HepG2 (cell line): ENCODE measurements around the gene PSPH. TPM values are rescaled to one million over a fixed set of nuclear protein-coding genes. Genes with fewer than 3 reads are reported as not detected.

Source experiments
- CEBPB ChIP-seq: IDR thresholded peaks from 2 replicates; pipeline ENCODE4 v1.6.1; 2011; ENCODE audit warnings: low read depth, low read length, improper control_type of control experiment, borderline replicate concordance
- HIVEP1 ChIP-seq: sonication (generic); formaldehyde crosslinking; IDR thresholded peaks from 2 replicates; pipeline ENCODE4 v1.4.0; 2020; ENCODE audit warnings: mild to moderate bottlenecking, missing genetic modification reagents
- HMGXB4 ChIP-seq, 2 experiments: sonication (generic) in 1 of 2; formaldehyde crosslinking in 1 of 2; IDR thresholded peaks; 2 replicates each; pipeline versions ENCODE4 v1.4.0 to v1.6.1; 2018 to 2020; ENCODE audit warnings: missing genetic modification reagents in 2 of 2, borderline replicate concordance in 1 of 2, low read depth in 1 of 2, mild to moderate bottlenecking in 1 of 2, missing biosample characterization in 1 of 2
- MED13 ChIP-seq: sonication (generic); formaldehyde crosslinking; IDR thresholded peaks from 2 replicates; pipeline ENCODE4 v1.5.0; 2020; ENCODE audit warnings: missing genetic modification reagents
- MTERF4 ChIP-seq: sonication (generic); formaldehyde crosslinking; IDR thresholded peaks from 2 replicates; pipeline ENCODE4 v1.8.0; 2023; ENCODE audit warnings: mild to moderate bottlenecking, missing genetic modification reagents
- NCOA1 ChIP-seq: sonication (generic); formaldehyde crosslinking; IDR thresholded peaks from 2 replicates; pipeline ENCODE4 v1.9.0; 2021; ENCODE audit warnings: missing genetic modification reagents
- NR1H2 ChIP-seq: sonication (generic); formaldehyde crosslinking; IDR thresholded peaks from 2 replicates; pipeline ENCODE4 v1.8.1; 2022; ENCODE audit warnings: low read depth, missing genetic modification reagents, borderline replicate concordance
- ZBTB26 ChIP-seq: IDR thresholded peaks from 2 replicates; pipeline ENCODE4 v1.6.1; 2016; ENCODE audit warnings: missing compliant biosample characterization, missing genetic modification reagents, borderline replicate concordance
- ZBTB4 ChIP-seq: sonication (generic); formaldehyde crosslinking; IDR thresholded peaks from 2 replicates; pipeline ENCODE4 v1.4.0; 2020; ENCODE audit warnings: missing genetic modification reagents, mild to moderate bottlenecking, borderline replicate concordance
- ZFP62 ChIP-seq: sonication (generic); formaldehyde crosslinking; IDR thresholded peaks from 2 replicates; pipeline ENCODE4 v1.4.0; 2020; ENCODE audit warnings: missing genetic modification reagents
- ZNF232 ChIP-seq: sonication (generic); formaldehyde crosslinking; IDR thresholded peaks from 2 replicates; pipeline ENCODE4 v1.4.0; 2020; ENCODE audit warnings: missing genetic modification reagents, borderline replicate concordance
- ZNF512 ChIP-seq: sonication (generic); formaldehyde crosslinking; IDR thresholded peaks from 2 replicates; pipeline ENCODE4 v1.4.0; 2020; ENCODE audit warnings: mild to moderate bottlenecking, missing genetic modification reagents
- ZNF646 ChIP-seq: sonication (generic); formaldehyde crosslinking; IDR thresholded peaks from 2 replicates; pipeline ENCODE4 v1.9.0; 2021; ENCODE audit warnings: mild to moderate bottlenecking, missing genetic modification reagents
- polyA plus RNA-seq, 8 experiments: library from polyadenylated mRNA; depleted of rRNA in 3 of 8; stranded (reverse) in 7 of 8; unstranded in 1 of 8; fragments of >200 nt; fragmentation: Illumina TruSeq in 4 of 8; extraction: Trizol in 4 of 8; gene quantifications; 2 replicates each; pipeline versions ENCODE4 v1.2.1 to v1.2.3, GENCODE V29; 2011 to 2016; ENCODE audit warnings: low read depth in 4 of 8, missing spikeins in 1 of 8, mixed read lengths in 1 of 8; ENCODE audit not compliant: insufficient read depth in 1 of 8
- total RNA-seq, 5 experiments: library from RNA; depleted of rRNA; stranded (reverse); fragments of >200 nt; fragmentation: Illumina TruSeq; extraction: Trizol; gene quantifications; 2 replicates each; pipeline ENCODE4 v1.2.3, GENCODE V29; 2016; ENCODE audit warnings: low read depth in 1 of 5

PSPH gene
- total and polyA plus RNA-seq, 2 of the 13 experiments (the other 11 are each of a cell fraction or from before 2014, with no cell fraction given), result 85.5 to 124 TPM

- no peak for TF ChIP-seq ZNF646 (CRISPR knock-in tag)
- no peak for TF ChIP-seq NCOA1 (CRISPR knock-in tag)
- no peak for TF ChIP-seq ZFP62 (CRISPR knock-in tag)
- no peak for TF ChIP-seq ZBTB4 (CRISPR knock-in tag)
- TF ChIP-seq MED13 (CRISPR knock-in tag), result no peak
- no peak for TF ChIP-seq ZBTB26 (CRISPR knock-in tag)
- peak in 1 of 2 experiments; percentile 61; a peak in 1 of 4 replicates for TF ChIP-seq HMGXB4 (CRISPR knock-in tag; IDR thresholded peaks at IDR 0.05; ENCODE audit: borderline replicate concordance in 1 of 2, low read depth in 1 of 2)
- no peak for TF ChIP-seq ZNF512 (CRISPR knock-in tag)
- no peak for TF ChIP-seq HIVEP1 (CRISPR knock-in tag)
- no peak for TF ChIP-seq ZNF232
- TF ChIP-seq CEBPB, result no peak
- TF ChIP-seq NR1H2 (CRISPR knock-in tag), result no peak
- no peak for TF ChIP-seq MTERF4 (CRISPR knock-in tag)
Measured at GRCh38 chr7:56074371-56074791, 23.1 kb upstream of the PSPH start (continued).
